C4-2B (cell line): ENCODE results near the gene ITPR1.

ENCODE experiments used
- CTCF ChIP-seq: fragments of 450-650 bp; conservative IDR thresholded peaks from 2 replicates; pipeline ENCODE4 v1.5.1; 2017; ENCODE audit warnings: mild to moderate bottlenecking
- ZFX ChIP-seq: fragments of 450-650 bp; IDR thresholded peaks from 2 replicates; pipeline ENCODE4 v1.6.1; 2017

GRCh38 chr3:4460334-4460733 is 32.8 kb upstream of the ITPR1 start:
- no peak for TF ChIP-seq CTCF
- TF ChIP-seq ZFX, result no peak
